Cardiac fibroblast (primary cell): ENCODE results near the gene COX14.

Experiments
- DNase-seq, 2 donors: peaks; one replicate each; pipeline versions ENCODE4 v3.0.0 to v3.0.0-alpha.2; 2010; ENCODE audit warnings: low read depth in 2 of 2
- H3K4me3 ChIP-seq, 2 donors: replicated peaks in 1 of 2; 1 replicate in 1 of 2; 2 replicates in 1 of 2; pipeline ENCODE4 v1.5.1; 2011; ENCODE audit warnings: low read depth in 2 of 2, low read length in 2 of 2, mild to moderate bottlenecking in 2 of 2, moderate library complexity in 1 of 2
- CTCF ChIP-seq: IDR thresholded peaks from one replicate; pipeline ENCODE4 v1.5.1; 2011; ENCODE audit warnings: low read depth, mild to moderate bottlenecking, low read length, inconsistent platforms

Gene COX14

GRCh38 chr12:50166799-50167048 lies 54.7 kb downstream of the COX14 start:
- H3K4me3 ChIP-seq = peak overlapping the region; percentile 79 to 80
- TF ChIP-seq CTCF = no peak
- DNase-seq = no peak

GRCh38 chr12:50167049-50167828 lies 55.2 kb downstream of the COX14 start, which contains the start of gene CERS5:
Gene CERS5 (minus strand): TSS chr12:50167369. CDS start chr12:50167297, 72 bp downstream.
- peak; percentile 98 to 99 for DNase-seq
- H3K4me3 ChIP-seq = peak within 1 kb of the TSS; percentile 79 to 80
- no peak for TF ChIP-seq CTCF
